ENCODE measurements around the gene FAF1.

FAF1 gene

GRCh38 chr1:50701706-50702317 is 258.3 kb downstream of the FAF1 start (continued):
- TF ChIP-seq ZNF677 (tag by site-specific recombination; IDR thresholded peaks at IDR 0.05), result no peak
- TF ChIP-seq ZNF138 (tag by site-specific recombination; IDR thresholded peaks at IDR 0.05; ENCODE audit: borderline replicate concordance), result no peak
- no peak for TF ChIP-seq ZNF513 (tag by site-specific recombination; IDR thresholded peaks at IDR 0.05)
- no peak for TF ChIP-seq ZNF148 (tag by site-specific recombination; IDR thresholded peaks at IDR 0.05; ENCODE audit: borderline replicate concordance)
- no peak for TF ChIP-seq ZSCAN5A (tag by site-specific recombination; IDR thresholded peaks at IDR 0.05)
- no peak for TF ChIP-seq TRIM28 (IDR thresholded peaks at IDR 0.05; ENCODE audit: borderline replicate concordance, low read length)
- TF ChIP-seq OSR2 (tag by site-specific recombination; IDR thresholded peaks at IDR 0.05), result peak; percentile 91
- no peak for TF ChIP-seq ZNF280D (tag by site-specific recombination; IDR thresholded peaks at IDR 0.05)
- no peak for TF ChIP-seq ZNF660 (tag by site-specific recombination; IDR thresholded peaks at IDR 0.05)
- TF ChIP-seq ZNF585B (tag by site-specific recombination; IDR thresholded peaks at IDR 0.05), result no peak

GRCh38 chr1:50700621-50701020 is 259.4 kb downstream of the FAF1 start:
- Histone ChIP-seq H3K9me3 (ENCODE audit: control insufficient read depth, insufficient read depth, low read depth, low read length) (no peaks in the 10 kb centered on the region), H3K4me1 (ENCODE audit: control insufficient read depth, insufficient read depth, low read length) (peaks cover 42% of the 10 kb centered on the region), H3K27ac (ENCODE audit: extremely low read depth, low read depth, low read length) (no peak overlapping the region), H3K4me3 (ENCODE audit: low read depth, low read length) (no peak overlapping the region), H3K36me3 (ENCODE audit: control insufficient read depth in 2 of 2, insufficient read depth in 1 of 2, low read length in 2 of 2) (no peaks in the 10 kb centered on the region)
- TF ChIP-seq ZBTB44 (tag by site-specific recombination; IDR thresholded peaks at IDR 0.05) (no peak), ZNF391 (tag by site-specific recombination; IDR thresholded peaks at IDR 0.05; ENCODE audit: borderline replicate concordance, low read depth) (no peak), ZNF704 (tag by site-specific recombination; IDR thresholded peaks at IDR 0.05) (no peak), FEZF1 (tag by site-specific recombination; IDR thresholded peaks at IDR 0.05) (0 out of 2 replicates have a peak, but pooled peaks have one; percentile 34)
- ChIA-PET POLR2A (no interaction called here), CTCF (interaction anchor here (0.6 kb wide), 1 partner anchor 86 kb away, joined by 3 read pairs; no protein-coding TSS in a partner anchor)

Data from HEK293 (cell line).